SK-N-SH treated with all-trans-retinoic acid at 6 μM for 48 hours (cell line): ENCODE results near the gene CLDN20.

Source experiments
- ATAC-seq: fragments of 200-7000 bp; cut with Tn5 transposase; 3 replicates; pipeline ENCODE4 v1.9.1; 2020; ENCODE audit warnings: mild to moderate bottlenecking, moderate library complexity
- BACH2 ChIP-seq: fragments of 250-450 bp; sonication (Bioruptor Pico); IDR thresholded peaks from 2 replicates; pipeline ENCODE4 v1.9.0; 2021; ENCODE audit warnings: mild to moderate bottlenecking, borderline replicate concordance
- CSDC2 ChIP-seq: fragments of 250-450 bp; sonication (Bioruptor Pico); IDR thresholded peaks from 2 replicates; pipeline ENCODE4 v1.5.0; 2020; ENCODE audit warnings: mild to moderate bottlenecking, moderate library complexity
- ESRRG ChIP-seq: fragments of 250-450 bp; sonication (Bioruptor Pico); IDR thresholded peaks from 2 replicates; pipeline ENCODE4 v1.6.1; 2021; ENCODE audit warnings: mild to moderate bottlenecking
- GLIS3 ChIP-seq: fragments of 250-450 bp; sonication (Bioruptor Pico); IDR thresholded peaks from 2 replicates; pipeline ENCODE4 v1.5.0; 2020; ENCODE audit warnings: mild to moderate bottlenecking, moderate library complexity
- ISL1 ChIP-seq: fragments of 250-450 bp; sonication (Bioruptor Pico); IDR thresholded peaks from 2 replicates; pipeline ENCODE4 v2.1.2; 2022; ENCODE audit warnings: mild to moderate bottlenecking, moderate library complexity
- OSR1 ChIP-seq: fragments of 250-450 bp; sonication (Bioruptor Pico); IDR thresholded peaks from 2 replicates; pipeline ENCODE4 v1.8.0; 2022; ENCODE audit warnings: moderate library complexity, mild to moderate bottlenecking, inconsistent platforms
- PPARA ChIP-seq: fragments of 250-450 bp; sonication (Bioruptor Pico); IDR thresholded peaks from 2 replicates; pipeline ENCODE4 v1.5.0; 2020; ENCODE audit warnings: mild to moderate bottlenecking, borderline replicate concordance
- RARB ChIP-seq: fragments of 250-450 bp; sonication (Bioruptor Pico); IDR thresholded peaks from 2 replicates; pipeline ENCODE4 v1.8.0; 2021; ENCODE audit warnings: mild to moderate bottlenecking, moderate library complexity
- SNAI2 ChIP-seq: fragments of 250-450 bp; sonication (Bioruptor Pico); IDR thresholded peaks from 2 replicates; pipeline ENCODE4 v1.5.0; 2020; ENCODE audit warnings: mild to moderate bottlenecking, moderate library complexity
- TCF4 ChIP-seq: fragments of 250-450 bp; sonication (Bioruptor Pico); IDR thresholded peaks from 2 replicates; pipeline ENCODE4 v1.8.0; 2021; ENCODE audit warnings: mild to moderate bottlenecking, moderate library complexity, borderline replicate concordance
- TOX ChIP-seq: fragments of 250-450 bp; sonication (Bioruptor Pico); IDR thresholded peaks from 2 replicates; pipeline ENCODE4 v1.8.0; 2021; ENCODE audit warnings: mild to moderate bottlenecking, moderate library complexity, borderline replicate concordance
- ZC3H10 ChIP-seq: fragments of 250-450 bp; sonication (Bioruptor Pico); IDR thresholded peaks from 2 replicates; pipeline ENCODE4 v1.5.1; 2021; ENCODE audit warnings: mild to moderate bottlenecking, moderate library complexity
- ZFP3 ChIP-seq: fragments of 250-450 bp; sonication (Bioruptor Pico); IDR thresholded peaks from 2 replicates; pipeline ENCODE4 v1.5.0; 2020; ENCODE audit warnings: mild to moderate bottlenecking, moderate library complexity
- ZFP30 ChIP-seq: fragments of 450-650 bp; formaldehyde crosslinking; IDR thresholded peaks from 2 replicates; pipeline ENCODE4 v1.5.0; 2022; ENCODE audit warnings: mild to moderate bottlenecking, moderate library complexity
- ZNF565 ChIP-seq: fragments of 450-650 bp; formaldehyde crosslinking; conservative IDR thresholded peaks from 2 replicates; pipeline ENCODE4 v1.5.0; 2020; ENCODE audit warnings: low read depth, mild to moderate bottlenecking, moderate library complexity
- ZNF70 ChIP-seq: fragments of 450-650 bp; formaldehyde crosslinking; IDR thresholded peaks from 2 replicates; pipeline ENCODE4 v1.5.0; 2020; ENCODE audit warnings: mild to moderate bottlenecking, moderate library complexity
- ZNF8 ChIP-seq: fragments of 450-650 bp; formaldehyde crosslinking; IDR thresholded peaks from 2 replicates; pipeline ENCODE4 v1.5.0; 2020; ENCODE audit warnings: mild to moderate bottlenecking, moderate library complexity
- TF ChIP-seq, protein P1 (sequence below): fragments of 250-450 bp; sonication (Bioruptor Pico); IDR thresholded peaks from 2 replicates; pipeline ENCODE4 v1.5.1; 2021; ENCODE audit warnings: mild to moderate bottlenecking, moderate library complexity
- TF ChIP-seq, protein P2 (sequence below): fragments of 250-450 bp; sonication (Bioruptor Pico); IDR thresholded peaks from 2 replicates; pipeline ENCODE4 v1.5.0; 2020; ENCODE audit warnings: mild to moderate bottlenecking, moderate library complexity
- TF ChIP-seq, protein P3 (sequence below): fragments of 250-450 bp; sonication (Bioruptor Pico); IDR thresholded peaks from 2 replicates; pipeline ENCODE4 v1.8.0; 2020; ENCODE audit warnings: mild to moderate bottlenecking, moderate library complexity, borderline replicate concordance
- TF ChIP-seq, protein P4 (sequence below): fragments of 250-450 bp; sonication (Bioruptor Pico); IDR thresholded peaks from 2 replicates; pipeline ENCODE4 v1.8.0; 2021; ENCODE audit warnings: low read depth, mild to moderate bottlenecking, moderate library complexity, borderline replicate concordance

CLDN20 gene

DNA sequence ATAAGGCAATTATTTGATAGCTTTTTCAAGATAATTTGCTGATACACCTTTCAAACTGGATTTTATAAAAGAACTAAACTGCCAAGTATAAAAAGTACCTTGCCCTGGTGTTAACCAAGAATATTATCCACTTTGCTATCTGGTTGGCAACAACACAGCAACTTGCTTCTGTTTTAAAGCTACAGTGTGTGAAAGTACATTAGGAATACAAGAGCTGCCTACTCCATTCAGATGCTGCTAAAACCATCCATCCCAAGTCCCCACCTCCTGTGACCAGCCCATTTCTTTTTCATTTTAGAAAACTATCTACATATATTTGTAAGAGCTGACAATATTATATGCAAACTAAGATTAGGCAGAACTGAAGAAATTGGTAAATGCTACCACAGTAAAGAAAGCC, 12.8 kb downstream of the CLDN20 start (continued):
- no peak for TF ChIP-seq ZC3H10 (CRISPR knock-in tag)

DNA sequence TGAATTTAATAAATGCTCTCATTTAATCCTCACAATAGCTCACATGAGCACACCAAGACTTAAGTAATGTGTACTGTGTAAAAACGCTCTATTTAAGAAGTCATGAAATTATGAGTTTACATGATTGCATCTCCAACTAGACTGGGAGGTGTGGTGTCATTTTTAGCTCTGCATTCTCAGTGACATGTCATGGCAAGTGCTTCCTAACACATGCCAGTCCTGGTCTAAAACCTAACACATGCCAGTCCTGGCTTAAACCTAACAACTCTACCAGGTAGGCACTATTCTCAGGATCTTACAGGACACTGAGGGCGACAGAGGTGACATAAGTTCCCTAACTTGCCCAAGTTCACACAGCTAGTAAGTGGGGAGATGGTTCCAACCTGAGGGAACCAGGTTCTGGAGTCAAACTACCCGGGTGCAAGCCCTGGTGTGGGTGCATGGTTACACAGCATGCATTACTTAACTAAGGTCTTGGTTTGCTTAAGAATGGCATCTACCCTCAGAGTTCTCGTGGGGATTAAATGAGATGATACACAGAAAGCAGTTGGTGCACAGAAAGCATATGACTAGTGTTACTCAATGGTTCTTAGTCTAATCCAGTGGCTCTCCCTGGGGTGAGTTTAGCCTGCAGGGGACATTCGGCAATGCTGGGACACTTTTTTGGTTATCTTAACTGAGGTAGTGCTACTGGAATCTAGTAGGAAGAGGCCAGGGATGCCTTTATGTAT, 14.7 kb downstream of the CLDN20 start:
- no peak for TF ChIP-seq ZFP30
- no peak for TF ChIP-seq ZNF8 (CRISPR knock-in tag)
- no peak for TF ChIP-seq TCF4 (CRISPR knock-in tag)
- TF ChIP-seq, protein P1, sequence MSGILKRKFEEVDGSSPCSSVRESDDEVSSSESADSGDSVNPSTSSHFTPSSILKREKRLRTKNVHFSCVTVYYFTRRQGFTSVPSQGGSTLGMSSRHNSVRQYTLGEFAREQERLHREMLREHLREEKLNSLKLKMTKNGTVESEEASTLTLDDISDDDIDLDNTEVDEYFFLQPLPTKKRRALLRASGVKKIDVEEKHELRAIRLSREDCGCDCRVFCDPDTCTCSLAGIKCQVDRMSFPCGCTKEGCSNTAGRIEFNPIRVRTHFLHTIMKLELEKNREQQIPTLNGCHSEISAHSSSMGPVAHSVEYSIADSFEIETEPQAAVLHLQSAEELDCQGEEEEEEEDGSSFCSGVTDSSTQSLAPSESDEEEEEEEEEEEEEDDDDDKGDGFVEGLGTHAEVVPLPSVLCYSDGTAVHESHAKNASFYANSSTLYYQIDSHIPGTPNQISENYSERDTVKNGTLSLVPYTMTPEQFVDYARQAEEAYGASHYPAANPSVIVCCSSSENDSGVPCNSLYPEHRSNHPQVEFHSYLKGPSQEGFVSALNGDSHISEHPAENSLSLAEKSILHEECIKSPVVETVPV, result no peak
- TF ChIP-seq ISL1 (CRISPR knock-in tag), result no peak
- no peak for TF ChIP-seq ZC3H10 (CRISPR knock-in tag)
- no peak for TF ChIP-seq ZNF70 (CRISPR knock-in tag)
- no peak for TF ChIP-seq CSDC2 (CRISPR knock-in tag)
- TF ChIP-seq PPARA, result no peak
- no peak for TF ChIP-seq RARB
- TF ChIP-seq, protein P2, sequence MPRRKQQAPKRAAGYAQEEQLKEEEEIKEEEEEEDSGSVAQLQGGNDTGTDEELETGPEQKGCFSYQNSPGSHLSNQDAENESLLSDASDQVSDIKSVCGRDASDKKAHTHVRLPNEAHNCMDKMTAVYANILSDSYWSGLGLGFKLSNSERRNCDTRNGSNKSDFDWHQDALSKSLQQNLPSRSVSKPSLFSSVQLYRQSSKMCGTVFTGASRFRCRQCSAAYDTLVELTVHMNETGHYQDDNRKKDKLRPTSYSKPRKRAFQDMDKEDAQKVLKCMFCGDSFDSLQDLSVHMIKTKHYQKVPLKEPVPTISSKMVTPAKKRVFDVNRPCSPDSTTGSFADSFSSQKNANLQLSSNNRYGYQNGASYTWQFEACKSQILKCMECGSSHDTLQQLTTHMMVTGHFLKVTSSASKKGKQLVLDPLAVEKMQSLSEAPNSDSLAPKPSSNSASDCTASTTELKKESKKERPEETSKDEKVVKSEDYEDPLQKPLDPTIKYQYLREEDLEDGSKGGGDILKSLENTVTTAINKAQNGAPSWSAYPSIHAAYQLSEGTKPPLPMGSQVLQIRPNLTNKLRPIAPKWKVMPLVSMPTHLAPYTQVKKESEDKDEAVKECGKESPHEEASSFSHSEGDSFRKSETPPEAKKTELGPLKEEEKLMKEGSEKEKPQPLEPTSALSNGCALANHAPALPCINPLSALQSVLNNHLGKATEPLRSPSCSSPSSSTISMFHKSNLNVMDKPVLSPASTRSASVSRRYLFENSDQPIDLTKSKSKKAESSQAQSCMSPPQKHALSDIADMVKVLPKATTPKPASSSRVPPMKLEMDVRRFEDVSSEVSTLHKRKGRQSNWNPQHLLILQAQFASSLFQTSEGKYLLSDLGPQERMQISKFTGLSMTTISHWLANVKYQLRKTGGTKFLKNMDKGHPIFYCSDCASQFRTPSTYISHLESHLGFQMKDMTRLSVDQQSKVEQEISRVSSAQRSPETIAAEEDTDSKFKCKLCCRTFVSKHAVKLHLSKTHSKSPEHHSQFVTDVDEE, result no peak
- TF ChIP-seq, protein P3, sequence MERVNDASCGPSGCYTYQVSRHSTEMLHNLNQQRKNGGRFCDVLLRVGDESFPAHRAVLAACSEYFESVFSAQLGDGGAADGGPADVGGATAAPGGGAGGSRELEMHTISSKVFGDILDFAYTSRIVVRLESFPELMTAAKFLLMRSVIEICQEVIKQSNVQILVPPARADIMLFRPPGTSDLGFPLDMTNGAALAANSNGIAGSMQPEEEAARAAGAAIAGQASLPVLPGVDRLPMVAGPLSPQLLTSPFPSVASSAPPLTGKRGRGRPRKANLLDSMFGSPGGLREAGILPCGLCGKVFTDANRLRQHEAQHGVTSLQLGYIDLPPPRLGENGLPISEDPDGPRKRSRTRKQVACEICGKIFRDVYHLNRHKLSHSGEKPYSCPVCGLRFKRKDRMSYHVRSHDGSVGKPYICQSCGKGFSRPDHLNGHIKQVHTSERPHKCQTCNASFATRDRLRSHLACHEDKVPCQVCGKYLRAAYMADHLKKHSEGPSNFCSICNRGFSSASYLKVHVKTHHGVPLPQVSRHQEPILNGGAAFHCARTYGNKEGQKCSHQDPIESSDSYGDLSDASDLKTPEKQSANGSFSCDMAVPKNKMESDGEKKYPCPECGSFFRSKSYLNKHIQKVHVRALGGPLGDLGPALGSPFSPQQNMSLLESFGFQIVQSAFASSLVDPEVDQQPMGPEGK (CRISPR knock-in tag), result no peak
- TF ChIP-seq TOX (CRISPR knock-in tag), result no peak
- TF ChIP-seq, protein P4, sequence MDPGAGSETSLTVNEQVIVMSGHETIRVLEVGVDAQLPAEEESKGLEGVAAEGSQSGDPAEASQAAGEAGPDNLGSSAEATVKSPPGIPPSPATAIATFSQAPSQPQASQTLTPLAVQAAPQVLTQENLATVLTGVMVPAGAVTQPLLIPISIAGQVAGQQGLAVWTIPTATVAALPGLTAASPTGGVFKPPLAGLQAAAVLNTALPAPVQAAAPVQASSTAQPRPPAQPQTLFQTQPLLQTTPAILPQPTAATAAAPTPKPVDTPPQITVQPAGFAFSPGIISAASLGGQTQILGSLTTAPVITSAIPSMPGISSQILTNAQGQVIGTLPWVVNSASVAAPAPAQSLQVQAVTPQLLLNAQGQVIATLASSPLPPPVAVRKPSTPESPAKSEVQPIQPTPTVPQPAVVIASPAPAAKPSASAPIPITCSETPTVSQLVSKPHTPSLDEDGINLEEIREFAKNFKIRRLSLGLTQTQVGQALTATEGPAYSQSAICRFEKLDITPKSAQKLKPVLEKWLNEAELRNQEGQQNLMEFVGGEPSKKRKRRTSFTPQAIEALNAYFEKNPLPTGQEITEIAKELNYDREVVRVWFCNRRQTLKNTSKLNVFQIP, result no peak
- no peak for TF ChIP-seq OSR1 (CRISPR knock-in tag)
- TF ChIP-seq ZFP3, result no peak
- no peak for TF ChIP-seq ESRRG (CRISPR knock-in tag)
- TF ChIP-seq BACH2, result no peak
- TF ChIP-seq SNAI2, result no peak
- ATAC-seq, result no peak

DNA sequence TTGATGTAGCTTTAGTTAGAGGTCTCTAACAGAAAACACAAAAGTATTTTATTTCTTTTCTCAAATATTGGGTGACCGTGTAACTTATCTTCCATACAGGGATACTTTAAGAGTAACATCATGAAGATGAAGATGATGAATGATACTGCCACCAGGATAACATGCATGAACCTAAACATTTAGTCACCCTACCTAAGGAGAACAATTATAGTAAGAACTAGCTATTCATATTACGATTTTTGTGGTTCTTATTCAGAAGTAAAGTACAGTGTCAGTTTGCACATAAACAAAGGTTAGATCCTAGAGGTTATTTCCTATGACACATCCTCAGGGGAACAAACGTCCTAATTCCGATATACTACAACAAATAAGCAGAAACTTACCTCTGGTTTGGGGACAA, 21.0 kb downstream of the CLDN20 start:
- TF ChIP-seq GLIS3 (no peak), TOX (CRISPR knock-in tag) (no peak), ZFP30 (no peak), ZNF70 (CRISPR knock-in tag) (no peak), ZC3H10 (CRISPR knock-in tag) (no peak), ZNF565 (CRISPR knock-in tag) (no peak), ESRRG (CRISPR knock-in tag) (no peak), CSDC2 (CRISPR knock-in tag) (no peak), ZNF8 (CRISPR knock-in tag) (no peak), TCF4 (CRISPR knock-in tag) (no peak)
- ATAC-seq, result no peak

DNA sequence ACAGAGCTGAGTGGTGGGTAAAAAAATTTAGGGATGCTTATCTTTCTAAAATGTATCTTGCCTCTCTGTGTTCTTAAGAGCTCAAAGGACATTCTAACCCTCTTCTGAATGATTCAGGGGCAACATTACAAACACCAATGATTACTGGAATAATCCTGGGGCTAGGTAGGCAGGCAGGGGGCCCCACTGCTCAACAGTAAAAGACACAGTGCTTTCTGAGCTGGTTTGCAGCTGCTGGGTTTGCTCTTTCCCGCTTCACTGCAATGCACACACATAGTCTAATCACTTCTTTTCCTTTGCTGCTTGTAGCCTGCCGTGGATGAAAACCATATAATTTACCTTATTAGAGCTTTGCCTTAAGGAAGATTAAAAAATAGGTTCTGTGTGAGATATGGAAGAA, 23.9 kb downstream of the CLDN20 start:
- no peak for ATAC-seq
- TF ChIP-seq, protein P3 (CRISPR knock-in tag), result no peak
- no peak for TF ChIP-seq OSR1 (CRISPR knock-in tag)
- no peak for TF ChIP-seq ZFP30
- TF ChIP-seq ZNF70 (CRISPR knock-in tag), result no peak
- TF ChIP-seq ZNF565 (CRISPR knock-in tag), result no peak
